Stimulated activated CD4-positive, alpha-beta T cell treated with anti-CD3 and anti-CD28 coated beads, Interleukin-12 subunit alpha, Interleukin-12 subunit beta, amount 100 ng/mL, for 48 hours (primary cell): Measurements from ENCODE around the gene PPFIBP1.
"Not testable (repeated sequence)": the region's sequence is repeated elsewhere in the genome, so short reads cannot be mapped to it uniquely, and the experiment has no call there.

Experiments
- DNase-seq, 3 donors: peaks; one replicate each; pipeline ENCODE4 v3.0.0-alpha.2; 2020; ENCODE audit warnings: low read depth in 2 of 3, low spot score in 1 of 3

PPFIBP1 gene

GRCh38 chr12:27588776-27589175 lies 64.8 kb downstream of the PPFIBP1 start:
- DNase-seq, result no peak

GRCh38 chr12:27589419-27589818 lies 65.4 kb downstream of the PPFIBP1 start:
- no peak for DNase-seq

GRCh38 chr12:27591698-27592097 lies 67.7 kb downstream of the PPFIBP1 start:
- DNase-seq, result not testable (repeated sequence)

- DNase-seq, result no peak
Measured at GRCh38 chr12:27592548-27592947, 68.5 kb downstream of the PPFIBP1 start.

- no peak for DNase-seq
Measured at GRCh38 chr12:27593266-27593665, 69.3 kb downstream of the PPFIBP1 start.

GRCh38 chr12:27595231-27595642 lies 71.2 kb downstream of the PPFIBP1 start:
- no peak for DNase-seq

- not testable (repeated sequence) for DNase-seq
Measured at GRCh38 chr12:27598866-27599265, 74.9 kb downstream of the PPFIBP1 start.

GRCh38 chr12:27601056-27601828 lies 77.2 kb downstream of the PPFIBP1 start:
- not testable (repeated sequence) for DNase-seq

GRCh38 chr12:27602516-27602915 lies 78.5 kb downstream of the PPFIBP1 start:
- DNase-seq, result no peak

- DNase-seq, result no peak
Measured at GRCh38 chr12:27604431-27604830, 80.4 kb downstream of the PPFIBP1 start.

- no peak for DNase-seq
Measured at GRCh38 chr12:27606986-27607385, 83.0 kb downstream of the PPFIBP1 start.

GRCh38 chr12:27607591-27607990 lies 83.6 kb downstream of the PPFIBP1 start:
- DNase-seq, result no peak

- DNase-seq, result no peak
Measured at GRCh38 chr12:27608890-27609289, 84.9 kb downstream of the PPFIBP1 start.

- DNase-seq, result no peak
Measured at GRCh38 chr12:27610374-27610773, 86.4 kb downstream of the PPFIBP1 start.

- DNase-seq, result no peak
Measured at GRCh38 chr12:27614386-27614785, 90.4 kb downstream of the PPFIBP1 start.

GRCh38 chr12:27614866-27615265 lies 90.9 kb downstream of the PPFIBP1 start:
- no peak for DNase-seq

GRCh38 chr12:27615331-27615891 lies 91.4 kb downstream of the PPFIBP1 start:
- DNase-seq, result no peak

GRCh38 chr12:27616356-27617142 lies 92.5 kb downstream of the PPFIBP1 start:
- no peak for DNase-seq

- DNase-seq, result no peak
Measured at GRCh38 chr12:27618836-27619235, 94.8 kb downstream of the PPFIBP1 start.

GRCh38 chr12:27619308-27619707 lies 95.3 kb downstream of the PPFIBP1 start:
- no peak for DNase-seq

GRCh38 chr12:27620121-27620520 lies 96.1 kb downstream of the PPFIBP1 start:
- DNase-seq, result no peak
